Measurements from ENCODE around the gene PLA2G4F.

GRCh38 chr15:42108189-42108588, 48.2 kb downstream of the PLA2G4F start:
- TF ChIP-seq POLR2A (IDR thresholded peaks at IDR 0.05): no peak
- no peak for TF ChIP-seq CTCF (IDR thresholded peaks at IDR 0.05)
- TF ChIP-seq POLR2AphosphoS5 (IDR thresholded peaks at IDR 0.05; ENCODE audit: insufficient read depth in 1 of 2, low read depth in 1 of 2): no peak
